GM12891 (cell line): ENCODE measurements around the gene USP38. TPM values are rescaled to one million over a fixed set of nuclear protein-coding genes. Genes with fewer than 3 reads are reported as not detected.
"Not testable (repeated sequence)": the region's sequence is repeated elsewhere in the genome, so short reads cannot be mapped to it uniquely, and the experiment has no call there.

Experiments
- DNase-seq: peaks from one replicate; pipeline ENCODE4 v3.0.0; 2011; ENCODE audit warnings: low spot score; ENCODE audit not compliant: insufficient read length
- FAIRE-seq: peaks from 2 replicates; lab custom pipeline; 2011; peaks lifted over from hg19 to GRCh38; lab: Jason Lieb, UNC
- PAX5 ChIP-seq: IDR thresholded peaks from 2 replicates; pipeline ENCODE4 v1.6.1; 2011; ENCODE audit warnings: low read length, moderate library complexity, mild to moderate bottlenecking; ENCODE audit not compliant: insufficient read depth, severe bottlenecking
- POLR2A ChIP-seq: IDR thresholded peaks from 2 replicates; pipeline ENCODE4 v1.6.1; 2011; ENCODE audit warnings: low read depth, low read length, control low read depth
- POLR2AphosphoS5 ChIP-seq: IDR thresholded peaks from 2 replicates; pipeline ENCODE4 v1.6.1; 2011; ENCODE audit warnings: low read depth, low read length, control low read depth
- POU2F2 ChIP-seq: IDR thresholded peaks from 2 replicates; pipeline ENCODE4 v1.6.1; 2011; ENCODE audit warnings: low read depth, mild to moderate bottlenecking, control low read depth, low read length, moderate library complexity
- SPI1 ChIP-seq: IDR thresholded peaks from 2 replicates; pipeline ENCODE4 v1.6.1; 2011; ENCODE audit warnings: low read depth, low read length, control low read depth
- TAF1 ChIP-seq: IDR thresholded peaks from 2 replicates; pipeline ENCODE4 v1.6.1; 2011; ENCODE audit warnings: low read depth, low read length, control low read depth
- polyA plus RNA-seq: library from polyadenylated mRNA; unstranded; fragments of >200 nt; gene quantifications from one replicate; pipeline ENCODE4 v1.2.1, GENCODE V29; 2012; ENCODE audit warnings: low read depth, missing spikeins, inconsistent platforms; ENCODE audit not compliant: missing spikeins

The USP38 gene, protein sequence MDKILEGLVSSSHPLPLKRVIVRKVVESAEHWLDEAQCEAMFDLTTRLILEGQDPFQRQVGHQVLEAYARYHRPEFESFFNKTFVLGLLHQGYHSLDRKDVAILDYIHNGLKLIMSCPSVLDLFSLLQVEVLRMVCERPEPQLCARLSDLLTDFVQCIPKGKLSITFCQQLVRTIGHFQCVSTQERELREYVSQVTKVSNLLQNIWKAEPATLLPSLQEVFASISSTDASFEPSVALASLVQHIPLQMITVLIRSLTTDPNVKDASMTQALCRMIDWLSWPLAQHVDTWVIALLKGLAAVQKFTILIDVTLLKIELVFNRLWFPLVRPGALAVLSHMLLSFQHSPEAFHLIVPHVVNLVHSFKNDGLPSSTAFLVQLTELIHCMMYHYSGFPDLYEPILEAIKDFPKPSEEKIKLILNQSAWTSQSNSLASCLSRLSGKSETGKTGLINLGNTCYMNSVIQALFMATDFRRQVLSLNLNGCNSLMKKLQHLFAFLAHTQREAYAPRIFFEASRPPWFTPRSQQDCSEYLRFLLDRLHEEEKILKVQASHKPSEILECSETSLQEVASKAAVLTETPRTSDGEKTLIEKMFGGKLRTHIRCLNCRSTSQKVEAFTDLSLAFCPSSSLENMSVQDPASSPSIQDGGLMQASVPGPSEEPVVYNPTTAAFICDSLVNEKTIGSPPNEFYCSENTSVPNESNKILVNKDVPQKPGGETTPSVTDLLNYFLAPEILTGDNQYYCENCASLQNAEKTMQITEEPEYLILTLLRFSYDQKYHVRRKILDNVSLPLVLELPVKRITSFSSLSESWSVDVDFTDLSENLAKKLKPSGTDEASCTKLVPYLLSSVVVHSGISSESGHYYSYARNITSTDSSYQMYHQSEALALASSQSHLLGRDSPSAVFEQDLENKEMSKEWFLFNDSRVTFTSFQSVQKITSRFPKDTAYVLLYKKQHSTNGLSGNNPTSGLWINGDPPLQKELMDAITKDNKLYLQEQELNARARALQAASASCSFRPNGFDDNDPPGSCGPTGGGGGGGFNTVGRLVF
- 6.5 TPM for polyA plus RNA-seq

DNA sequence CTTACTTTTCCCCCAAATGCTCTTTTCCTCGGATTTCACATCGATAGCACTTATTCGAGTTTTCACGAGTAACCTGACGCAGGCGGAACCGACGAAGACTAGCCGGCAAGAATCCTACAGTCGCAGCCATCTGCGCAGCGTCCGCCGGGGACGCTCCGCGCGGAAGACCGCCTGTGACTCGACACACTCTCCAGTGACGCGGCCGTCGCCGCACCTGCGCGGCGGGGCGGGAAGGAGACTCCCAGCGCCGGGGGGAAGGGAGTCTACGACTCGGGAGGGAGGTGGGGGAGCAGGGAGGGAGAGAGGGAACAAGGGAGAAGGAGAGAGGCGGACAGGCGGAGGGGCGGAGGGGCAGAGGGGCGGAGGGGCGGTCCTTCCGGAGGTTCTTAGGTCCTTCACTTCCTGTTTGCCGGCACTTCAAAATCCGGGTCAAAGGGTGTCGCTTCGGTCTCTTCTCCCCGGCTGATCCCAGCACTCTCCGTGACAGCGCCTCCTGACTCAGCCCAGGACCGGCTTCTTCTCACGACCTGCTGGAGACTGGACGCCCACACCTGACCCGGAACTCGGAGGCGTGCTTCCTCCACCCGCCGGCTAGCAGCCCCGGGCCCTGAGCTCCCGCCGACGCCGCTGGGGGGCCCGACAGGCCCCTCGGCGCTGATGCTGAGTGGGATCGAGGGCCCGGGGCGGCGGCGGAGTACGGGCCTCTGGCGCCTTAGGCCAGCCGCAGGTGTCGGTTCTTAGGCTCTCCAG lies at the start of gene USP38:
Gene USP38 (plus strand): TSS at position 415 of the 750 bp plus-strand sequence. CDS start 534 bp downstream, outside the sequence.
- TF ChIP-seq PAX5 (peak; percentile 16), POU2F2 (no peak), SPI1 (0 out of 2 replicates have a peak, but pooled peaks have one; percentile 22), POLR2AphosphoS5 (peak; percentile 73; the same call in 1 of the 2 replicates), POLR2A (peak; percentile 76), TAF1 (peak; percentile 80)
- FAIRE-seq = peak; percentile 97

DNA sequence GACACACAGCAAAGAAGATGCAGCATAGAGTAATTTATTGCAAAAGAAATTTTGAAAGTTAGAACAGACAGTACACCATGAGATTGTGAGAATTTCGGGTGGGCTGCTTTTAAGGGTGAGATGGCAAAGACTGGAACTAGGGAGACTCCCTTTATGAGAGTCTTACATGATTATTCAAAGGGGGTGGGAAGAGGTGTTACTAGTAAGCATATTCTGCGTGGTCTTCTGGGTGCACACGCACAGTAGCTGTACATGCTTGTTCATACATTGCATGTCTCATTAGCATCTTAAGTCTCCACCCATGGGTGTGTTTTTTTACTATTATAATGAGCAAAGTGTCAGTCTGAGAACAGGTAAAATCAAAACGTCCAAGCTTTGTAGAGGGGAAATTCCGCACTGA lies 49.4 kb upstream of the USP38 start:
- no peak for TF ChIP-seq TAF1
- TF ChIP-seq SPI1 = no peak
- TF ChIP-seq POU2F2 = no peak
- no peak for TF ChIP-seq POLR2A
- no peak for TF ChIP-seq PAX5
- TF ChIP-seq POLR2AphosphoS5 = no peak
- DNase-seq (no peak), FAIRE-seq (no peak)

More for the DNA sequence above, at the start of gene USP38:
- peak; percentile 66 for DNase-seq

DNA sequence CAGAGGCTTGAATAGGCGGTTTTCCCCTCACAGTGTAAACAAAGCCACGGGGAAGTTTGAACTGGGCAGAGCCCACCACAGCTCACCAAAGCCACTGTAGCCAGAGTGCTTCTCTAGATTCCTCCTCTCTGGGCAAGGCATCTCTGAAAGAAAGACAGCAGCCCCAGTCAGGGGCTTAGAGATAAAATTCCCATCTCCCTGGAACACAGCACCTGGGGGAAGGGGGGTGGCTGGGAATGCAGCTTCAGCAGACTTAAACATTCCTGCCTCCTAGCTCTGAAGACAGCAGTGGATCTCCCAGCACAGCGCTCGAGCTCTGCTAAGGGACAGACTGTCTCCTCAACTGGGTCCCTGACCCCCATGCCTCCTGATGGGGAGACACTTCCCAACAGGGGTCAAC lies 44.0 kb upstream of the USP38 start:
- FAIRE-seq (no peak), DNase-seq (no peak)
- TF ChIP-seq TAF1 = no peak
- TF ChIP-seq SPI1 = no peak
- TF ChIP-seq POLR2A = no peak
- TF ChIP-seq POU2F2 = no peak
- no peak for TF ChIP-seq POLR2AphosphoS5
- TF ChIP-seq PAX5 = no peak

DNA sequence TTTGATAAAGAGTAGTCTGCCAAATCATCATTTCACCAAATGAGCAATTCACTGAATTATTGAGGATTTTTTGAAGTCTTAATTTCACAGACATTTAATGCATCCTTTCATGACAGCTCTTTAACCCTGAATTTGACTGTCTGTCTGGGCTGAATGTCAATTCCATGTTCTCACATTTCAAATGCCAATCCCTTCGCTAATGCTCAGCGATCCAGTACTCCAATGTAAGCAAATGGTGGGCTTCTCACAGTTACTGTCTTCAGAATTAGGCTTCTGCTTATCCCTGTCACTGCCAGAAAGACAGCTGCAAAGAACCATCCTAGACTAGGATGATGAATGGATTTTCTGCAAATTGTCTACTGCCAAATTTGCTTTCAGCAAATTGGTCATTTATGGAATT lies 36.2 kb upstream of the USP38 start:
- DNase-seq = no peak
- FAIRE-seq = no peak
- TF ChIP-seq PAX5 (no peak), POU2F2 (no peak), POLR2AphosphoS5 (no peak), POLR2A (no peak), TAF1 (no peak), SPI1 (no peak)

DNA sequence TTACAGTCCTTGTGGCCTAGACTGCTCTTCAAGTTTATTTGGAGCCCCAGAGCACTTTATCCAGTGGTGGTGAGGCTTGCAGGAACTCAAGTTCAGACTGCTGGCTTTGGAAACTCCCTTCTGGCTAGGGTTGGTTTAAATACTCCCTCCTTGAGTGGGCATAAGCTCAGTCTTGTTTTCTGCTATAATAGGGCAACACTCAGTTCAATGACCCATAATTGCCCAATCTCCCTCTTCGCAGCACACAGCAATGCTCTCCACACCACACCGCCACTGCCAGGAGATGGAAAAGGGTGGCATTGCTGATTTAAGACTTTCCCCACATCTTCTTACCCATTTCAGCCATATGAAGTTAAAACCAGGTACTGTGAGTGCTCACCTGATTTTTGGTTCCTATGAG lies 27.9 kb upstream of the USP38 start:
- no peak for TF ChIP-seq PAX5
- no peak for TF ChIP-seq POLR2A
- TF ChIP-seq POU2F2 = no peak
- TF ChIP-seq POLR2AphosphoS5 = no peak
- no peak for TF ChIP-seq SPI1
- TF ChIP-seq TAF1 = no peak
- FAIRE-seq (no peak), DNase-seq (no peak)

DNA sequence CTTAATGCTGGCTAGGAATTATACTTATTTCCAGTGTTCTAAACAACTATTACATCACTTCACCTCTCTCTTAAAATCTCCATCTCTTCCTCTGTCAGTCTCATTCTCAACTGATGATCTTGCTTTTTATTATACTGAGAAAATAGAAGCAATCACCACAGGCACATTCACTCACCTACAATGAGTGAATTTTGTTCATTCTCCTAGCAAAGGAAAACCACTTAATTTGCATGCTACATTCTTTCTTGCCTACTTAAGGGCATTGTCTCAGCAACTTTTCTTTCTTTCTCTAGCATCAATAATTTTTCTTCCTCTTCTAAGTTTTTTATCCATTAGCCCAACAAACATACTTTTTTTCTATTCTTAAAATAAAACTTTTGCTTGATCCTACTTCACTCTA lies 21.1 kb upstream of the USP38 start:
- TF ChIP-seq POLR2A (no peak), POU2F2 (no peak), PAX5 (no peak), POLR2AphosphoS5 (no peak), TAF1 (no peak), SPI1 (no peak)
- FAIRE-seq (peak; percentile 31), DNase-seq (no peak)

DNA sequence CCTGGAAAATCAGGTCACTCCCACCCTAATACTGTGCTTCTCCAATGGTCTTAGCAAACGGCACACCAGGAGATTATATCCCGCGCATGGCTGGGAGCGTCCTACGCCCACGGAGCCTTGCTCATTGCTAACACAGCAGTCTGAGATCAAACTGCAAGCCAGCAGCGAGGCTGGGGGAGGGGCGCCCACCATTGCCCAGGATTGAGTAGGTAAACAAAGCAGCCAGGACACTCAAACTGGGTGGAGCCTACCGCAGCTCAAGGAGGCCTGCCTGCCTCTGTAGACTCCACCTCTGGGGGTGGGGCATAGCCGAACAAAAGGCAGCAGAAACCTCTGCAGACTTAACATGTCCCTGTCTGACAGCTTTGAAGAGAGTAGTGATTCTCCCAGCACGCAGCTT lies 18.0 kb upstream of the USP38 start:
- DNase-seq, FAIRE-seq: not testable (repeated sequence)

DNA sequence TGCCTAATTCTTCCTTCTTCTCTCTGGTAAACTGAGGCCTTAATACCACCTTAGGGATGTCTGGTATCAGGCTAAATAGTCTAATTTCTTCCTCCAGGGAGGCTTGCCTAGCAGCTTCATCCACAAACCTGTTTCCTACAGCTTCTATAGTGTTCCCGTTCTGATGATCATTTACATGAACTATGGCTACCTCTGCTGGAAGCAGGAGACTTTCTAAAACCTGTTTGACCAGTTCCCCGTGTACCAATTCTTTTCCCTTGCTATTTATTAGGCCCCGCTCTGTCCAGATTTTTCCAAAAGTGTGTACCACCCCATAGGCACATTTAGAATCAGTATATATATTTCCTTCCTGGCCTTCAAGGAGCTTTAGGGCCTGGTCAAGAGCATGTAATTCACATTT lies 5.8 kb upstream of the USP38 start:
- FAIRE-seq = no peak
- TF ChIP-seq PAX5 = no peak
- no peak for TF ChIP-seq POLR2A
- TF ChIP-seq SPI1 = no peak
- no peak for TF ChIP-seq POLR2AphosphoS5
- TF ChIP-seq POU2F2 = no peak
- no peak for TF ChIP-seq TAF1
- DNase-seq = no peak
